Endothelial cell of umbilical vein (primary cell): ENCODE results near the gene DGCR2. TPM values are rescaled to one million over a fixed set of nuclear protein-coding genes. Genes with fewer than 3 reads are reported as not detected.

ENCODE experiments used
- BruUV-seq: library from RNA; stranded (reverse); fragments of 400-500 nt; replicated peaks from 2 replicates; lab custom pipeline; 2021; lab: Mats Ljungman, UMichigan
- CTCF ChIA-PET: fragments of 300-600, 350-600 bp; sonication (Branson Sonifier 250); formaldehyde crosslinking; loops from one replicate; lab custom pipeline; 2021; ENCODE audit warnings: antibody characterized with exemption, inconsistent platforms; lab: Charles Lee
- POLR2A ChIA-PET: fragments of 300-600, 350-600 bp; sonication (Branson Sonifier 250); formaldehyde crosslinking; loops from one replicate; lab custom pipeline; 2021; ENCODE audit warnings: antibody characterized with exemption, inconsistent platforms; lab: Charles Lee
- DNase-seq: peaks from one replicate; pipeline ENCODE4 v3.0.0-alpha.2; 2011; ENCODE audit warnings: low read depth, low spot score
- FAIRE-seq: peaks from 2 replicates; lab custom pipeline; 2011; peaks lifted over from hg19 to GRCh38; lab: Jason Lieb, UNC
- H2AFZ ChIP-seq: 2 replicates; pipeline ENCODE4 v1.6.0; 2012; ENCODE audit warnings: low read depth, low read length, control low read depth, inconsistent platforms
- H3K27ac ChIP-seq: 2 replicates; pipeline ENCODE4 v1.5.1; 2011; ENCODE audit warnings: low read depth, mild to moderate bottlenecking, control low read depth, low read length, moderate library complexity; ENCODE audit not compliant: insufficient read depth
- H3K27me3 ChIP-seq, 2 experiments: 2 replicates each; pipeline versions ENCODE4 v1.6.0 to v1.6.1; 2011; ENCODE audit warnings: low read length in 2 of 2, mixed read lengths in 1 of 2; ENCODE audit not compliant: control insufficient read depth in 2 of 2, insufficient read depth in 2 of 2
- H3K36me3 ChIP-seq, 2 experiments: 2 replicates in 1 of 2; 3 replicates in 1 of 2; pipeline ENCODE4 v1.5.1; 2011; ENCODE audit warnings: low read length in 2 of 2, mild to moderate bottlenecking in 1 of 2, moderate library complexity in 1 of 2; ENCODE audit not compliant: control insufficient read depth in 2 of 2, insufficient read depth in 2 of 2; ENCODE audit errors: extremely low read depth in 1 of 2
- H3K4me1 ChIP-seq: 3 replicates; pipeline ENCODE4 v1.5.1; 2011; ENCODE audit warnings: mild to moderate bottlenecking, low read length; ENCODE audit not compliant: control insufficient read depth, insufficient read depth; ENCODE audit errors: extremely low read depth
- H3K4me2 ChIP-seq: 2 replicates; pipeline ENCODE4 v1.6.1; 2011; ENCODE audit warnings: low read length, control low read depth, mixed read lengths; ENCODE audit not compliant: insufficient read depth
- H3K4me3 ChIP-seq, 3 experiments: fragments of 200-600 bp in 1 of 3; sonication (generic), shearing (Covaris generic) in 1 of 3; replicated peaks in 1 of 3; 2 replicates each; pipeline ENCODE4 v1.5.1; 2011 to 2016; ENCODE audit warnings: control low read depth in 3 of 3, low read length in 3 of 3, mild to moderate bottlenecking in 2 of 3, inconsistent platforms in 1 of 3, low read depth in 1 of 3, moderate library complexity in 1 of 3; ENCODE audit not compliant: insufficient read depth in 1 of 3
- H3K79me2 ChIP-seq: 2 replicates; pipeline ENCODE4 v1.6.0; 2012; ENCODE audit warnings: low read length, inconsistent platforms; ENCODE audit not compliant: control insufficient read depth, insufficient read depth
- H3K9ac ChIP-seq: replicated peaks from 2 replicates; pipeline ENCODE3; 2011; ENCODE audit warnings: low read length, control low read depth; ENCODE audit not compliant: insufficient read depth; ENCODE audit errors: extremely low read depth
- H3K9me1 ChIP-seq: replicated peaks from 3 replicates; pipeline ENCODE4 v1.6.0; 2011; ENCODE audit warnings: mild to moderate bottlenecking, low read length; ENCODE audit not compliant: control insufficient read depth, insufficient read depth; ENCODE audit errors: extremely low read depth
- H3K9me3 ChIP-seq: replicated peaks from 2 replicates; pipeline ENCODE4 v1.5.1; 2012; ENCODE audit warnings: low read length, inconsistent platforms; ENCODE audit not compliant: control insufficient read depth, insufficient read depth
- H4K20me1 ChIP-seq: replicated peaks from 2 replicates; pipeline ENCODE3; 2011; ENCODE audit warnings: mild to moderate bottlenecking, low read length; ENCODE audit not compliant: control insufficient read depth, insufficient read depth; ENCODE audit errors: extremely low read depth
- EZH2 ChIP-seq: IDR thresholded peaks from 2 replicates; pipeline ENCODE4 v1.6.1; 2012; ENCODE audit warnings: borderline replicate concordance, low read depth, mild to moderate bottlenecking, moderate library complexity, low read length, inconsistent platforms; ENCODE audit not compliant: severe bottlenecking
- FOS ChIP-seq: IDR thresholded peaks from 2 replicates; pipeline ENCODE4 v1.6.1; 2011; ENCODE audit warnings: mild to moderate bottlenecking, low read length, moderate library complexity, borderline replicate concordance; ENCODE audit not compliant: insufficient read depth
- GATA2 ChIP-seq: IDR thresholded peaks from 2 replicates; pipeline ENCODE4 v1.7.0; 2011; ENCODE audit warnings: low read depth, mild to moderate bottlenecking, moderate library complexity, mixed read lengths, low read length; ENCODE audit not compliant: insufficient read length, insufficient read depth
- JUN ChIP-seq: IDR thresholded peaks from 2 replicates; pipeline ENCODE4 v1.6.1; 2011; ENCODE audit warnings: borderline replicate concordance, low read depth; ENCODE audit not compliant: insufficient read length, insufficient read depth
- MYC ChIP-seq: IDR thresholded peaks from one replicate; pipeline ENCODE4 v1.6.1; 2011; ENCODE audit warnings: mild to moderate bottlenecking, low read depth, low read length
- POLR2A ChIP-seq: IDR thresholded peaks from 2 replicates; pipeline ENCODE4 v1.6.1; 2012; ENCODE audit warnings: low read depth, mild to moderate bottlenecking, control low read depth, low read length
- POLR2AphosphoS5 ChIP-seq: IDR thresholded peaks from 2 replicates; pipeline ENCODE4 v1.6.1; 2012; ENCODE audit warnings: low read depth, mild to moderate bottlenecking, control low read depth, low read length, moderate library complexity; ENCODE audit not compliant: insufficient read depth
- dilution Hi-C: fragments of 300-500 bp; cut with MboI; formaldehyde crosslinking; loops from one replicate; pipeline ENCODE4 v1.15.0; 2019; ENCODE audit warnings: low sequenced_read_pairs; ENCODE audit not compliant: extremely low pct_ligation_motif_present
- intact Hi-C: fragments of 100-400 bp; cut with micrococcal nuclease; formaldehyde crosslinking; loops from one replicate; pipeline ENCODE4 v1.10.0; 2022
- polyA plus RNA-seq, 4 experiments: library from polyadenylated mRNA; depleted of rRNA in 3 of 4; stranded (reverse) in 3 of 4; unstranded in 1 of 4; fragments of >200 nt; gene quantifications; 2 replicates each; pipeline versions ENCODE4 v1.2.1 to v1.2.3, GENCODE V29; 2011 to 2012; ENCODE audit warnings: missing spikeins in 1 of 4
- total RNA-seq: library from RNA; stranded (reverse); gene quantifications from 2 replicates; pipeline ENCODE4 v1.2.3, GENCODE V29; 2021
- TF ChIP-seq, protein P1 (sequence below), 2 donors: IDR thresholded peaks; 1 replicate in 1 of 2; 2 replicates in 1 of 2; pipeline ENCODE4 v1.5.1; 2011; ENCODE audit warnings: low read length in 2 of 2, mild to moderate bottlenecking in 2 of 2, moderate library complexity in 2 of 2, control low read depth in 1 of 2, inconsistent platforms in 1 of 2, low read depth in 1 of 2; ENCODE audit not compliant: insufficient read depth in 1 of 2; ENCODE audit errors: extremely low read depth in 1 of 2
- TF ChIP-seq, protein P2 (sequence below): IDR thresholded peaks from 2 replicates; pipeline ENCODE4 v1.6.1; 2011; ENCODE audit not compliant: insufficient read depth, insufficient read length

DGCR2 gene
- total and polyA plus RNA-seq, 2 donors (not counting 3 experiments of a cell fraction or from before 2014, with no cell fraction given) = 44.8 to 51.2 TPM

DNA sequence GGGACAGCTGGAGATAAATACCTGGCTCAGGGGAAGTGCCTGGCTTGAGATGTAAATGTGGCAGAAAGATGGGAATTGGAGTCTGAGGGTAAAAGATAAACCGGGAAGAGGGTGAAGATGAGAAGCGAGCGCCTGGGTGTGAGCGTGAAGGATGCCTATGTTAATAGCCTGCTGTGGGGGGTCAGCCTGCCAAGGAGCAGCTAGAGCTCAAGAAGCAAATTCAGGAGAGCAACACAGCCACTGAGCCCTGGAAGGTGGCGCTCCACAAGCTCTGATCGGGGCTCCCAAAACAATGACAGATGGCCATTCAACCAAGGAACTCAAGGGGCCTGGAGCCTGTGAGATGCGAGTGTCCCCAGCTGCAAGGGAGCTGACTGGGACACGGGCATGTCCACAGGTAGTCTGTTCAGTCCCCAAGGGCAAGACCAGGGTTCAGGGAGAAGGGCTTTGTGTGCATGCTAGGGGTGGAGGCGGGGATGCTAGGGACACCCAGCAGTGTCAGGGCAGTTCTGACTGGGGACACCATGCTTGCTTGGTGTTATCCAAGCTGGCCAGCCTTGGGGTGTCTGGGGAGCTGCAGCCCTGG is 25.1 kb upstream of the DGCR2 start:
- no peak for FAIRE-seq
- Histone ChIP-seq H3K9ac (no peak overlapping the region), H3K27me3 (peaks cover 43 to 46% of the 10 kb centered on the region in 2 experiments), H4K20me1 (no peaks in the 10 kb centered on the region), H3K27ac (no peak overlapping the region), H3K79me2 (peaks cover 11% of the 10 kb centered on the region), H3K4me1 (peaks cover 7% of the 10 kb centered on the region), H3K4me3 (no peak overlapping the region), H3K4me2 (no peak overlapping the region), H3K36me3 (peaks cover 2% of the 10 kb centered on the region in 2 experiments), H2AFZ (no peak overlapping the region), H3K9me1 (no peaks in the 10 kb centered on the region), H3K9me3 (no peaks in the 10 kb centered on the region)
- ChIA-PET POLR2A (no interaction called here), CTCF (no interaction called here)
- no peak for TF ChIP-seq FOS
- TF ChIP-seq, protein P1, sequence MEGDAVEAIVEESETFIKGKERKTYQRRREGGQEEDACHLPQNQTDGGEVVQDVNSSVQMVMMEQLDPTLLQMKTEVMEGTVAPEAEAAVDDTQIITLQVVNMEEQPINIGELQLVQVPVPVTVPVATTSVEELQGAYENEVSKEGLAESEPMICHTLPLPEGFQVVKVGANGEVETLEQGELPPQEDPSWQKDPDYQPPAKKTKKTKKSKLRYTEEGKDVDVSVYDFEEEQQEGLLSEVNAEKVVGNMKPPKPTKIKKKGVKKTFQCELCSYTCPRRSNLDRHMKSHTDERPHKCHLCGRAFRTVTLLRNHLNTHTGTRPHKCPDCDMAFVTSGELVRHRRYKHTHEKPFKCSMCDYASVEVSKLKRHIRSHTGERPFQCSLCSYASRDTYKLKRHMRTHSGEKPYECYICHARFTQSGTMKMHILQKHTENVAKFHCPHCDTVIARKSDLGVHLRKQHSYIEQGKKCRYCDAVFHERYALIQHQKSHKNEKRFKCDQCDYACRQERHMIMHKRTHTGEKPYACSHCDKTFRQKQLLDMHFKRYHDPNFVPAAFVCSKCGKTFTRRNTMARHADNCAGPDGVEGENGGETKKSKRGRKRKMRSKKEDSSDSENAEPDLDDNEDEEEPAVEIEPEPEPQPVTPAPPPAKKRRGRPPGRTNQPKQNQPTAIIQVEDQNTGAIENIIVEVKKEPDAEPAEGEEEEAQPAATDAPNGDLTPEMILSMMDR (IDR thresholded peaks at IDR 0.05; ENCODE audit: extremely low read depth in 1 of 2, insufficient read depth in 1 of 2, low read depth in 1 of 2, low read length in 2 of 2) = no peak
- no peak for TF ChIP-seq POLR2A
- TF ChIP-seq GATA2 = no peak
- TF ChIP-seq, protein P2, sequence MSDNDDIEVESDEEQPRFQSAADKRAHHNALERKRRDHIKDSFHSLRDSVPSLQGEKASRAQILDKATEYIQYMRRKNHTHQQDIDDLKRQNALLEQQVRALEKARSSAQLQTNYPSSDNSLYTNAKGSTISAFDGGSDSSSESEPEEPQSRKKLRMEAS = no peak
- no peak for TF ChIP-seq EZH2
- TF ChIP-seq JUN = no peak
- no peak for TF ChIP-seq MYC
- no peak for TF ChIP-seq POLR2AphosphoS5
- no TSS peak for BruUV-seq
- intact Hi-C loops (no loop called here), dilution Hi-C loops (no loop called here)
- DNase-seq = no peak
